Cardiac septum (tissue), 1 donor: ENCODE results near the gene SPNS3. TPM values are rescaled to one million over a fixed set of nuclear protein-coding genes. Genes with fewer than 3 reads are reported as not detected.

Experiments
- DNase-seq: peaks from one replicate; pipeline ENCODE4 v3.0.0-alpha.2; 2020; ENCODE audit warnings: low spot score
- intact Hi-C: fragments of 100-400 bp; cut with DNase I; formaldehyde crosslinking; loops from one replicate; pipeline ENCODE4 v1.14.0; 2022
- long read RNA-seq: library from polyadenylated mRNA; unstranded; transcript quantifications from one replicate; pipeline ENCODE4 v2.0.0, GENCODE V29; 2021
- total RNA-seq: library from RNA; stranded (reverse); fragmentation: NEBNext Ultra II Directional; extraction: Animal tissue kit (Norgen Biotek cat#: 25700); gene quantifications from one replicate; pipeline ENCODE4 v1.2.1, GENCODE V29; 2021
- donor health status: DM: no; HTN: no; CAD: no.

SPNS3 gene
- 0.54 TPM for total RNA-seq
- long read RNA-seq, partial matches to known transcripts = 1 of 1 reads
- long read RNA-seq, other reads (novel, unspliced or antisense) = 0 of 1 reads

- intact Hi-C loops = no loop called here
These were observed at the start of gene SPNS3 for GRCh38 chr17:4433515-4434031. Gene SPNS3, plus strand, starts transcription at chr17:4433940. Its CDS starts 28 bp downstream, at chr17:4433968.

GRCh38 chr17:4386406-4386805 lies 47.3 kb upstream of the SPNS3 start:
- DNase-seq = no peak
- intact Hi-C loops = no loop called here

More at GRCh38 chr17:4433515-4434031, at the start of gene SPNS3:
- DNase-seq = no peak

- DNase-seq = no peak
- intact Hi-C loops = no loop called here
These were observed 46.6 kb upstream of the SPNS3 start for GRCh38 chr17:4387137-4387536.

GRCh38 chr17:4389079-4389478 lies 44.7 kb upstream of the SPNS3 start:
- no peak for DNase-seq
- intact Hi-C loops = no loop called here

- intact Hi-C loops = no loop called here
- DNase-seq = no peak
These were observed 39.9 kb upstream of the SPNS3 start for GRCh38 chr17:4393806-4394205.

GRCh38 chr17:4394208-4395110 lies 39.3 kb upstream of the SPNS3 start:
- no peak for DNase-seq
- intact Hi-C loops = no loop called here

- intact Hi-C loops = no loop called here
These were observed 38.6 kb upstream of the SPNS3 start for GRCh38 chr17:4395111-4395478.

GRCh38 chr17:4397840-4398239 lies 35.9 kb upstream of the SPNS3 start:
- DNase-seq = no peak
- intact Hi-C loops = no loop called here

More at GRCh38 chr17:4395111-4395478, 38.6 kb upstream of the SPNS3 start:
- no peak for DNase-seq

GRCh38 chr17:4405038-4405669 lies 28.6 kb upstream of the SPNS3 start:
- intact Hi-C loops = no loop called here
- DNase-seq = no peak

GRCh38 chr17:4405699-4406098 lies 28.0 kb upstream of the SPNS3 start:
- DNase-seq = no peak
- intact Hi-C loops = no loop called here

- DNase-seq = no peak
- intact Hi-C loops = no loop called here
These were observed 27.4 kb upstream of the SPNS3 start for GRCh38 chr17:4406386-4406785.

GRCh38 chr17:4407216-4407615 lies 26.5 kb upstream of the SPNS3 start:
- intact Hi-C loops = no loop called here
- DNase-seq = no peak

- intact Hi-C loops = no loop called here
- no peak for DNase-seq
These were observed 25.9 kb upstream of the SPNS3 start for GRCh38 chr17:4407851-4408250.

GRCh38 chr17:4409659-4410058 lies 24.1 kb upstream of the SPNS3 start:
- intact Hi-C loops = no loop called here
- DNase-seq = no peak

- no peak for DNase-seq
- intact Hi-C loops = no loop called here
These were observed 22.5 kb upstream of the SPNS3 start for GRCh38 chr17:4411201-4411600.

GRCh38 chr17:4412933-4413831 lies 20.6 kb upstream of the SPNS3 start:
- intact Hi-C loops = loop anchor here (1.0 kb wide), 2 partner anchors 198 to 213 kb away; no protein-coding TSS in a partner anchor
- peak; percentile 95 for DNase-seq

GRCh38 chr17:4417129-4417667 lies 16.5 kb upstream of the SPNS3 start:
- intact Hi-C loops = no loop called here
- DNase-seq = no peak

- intact Hi-C loops = loop anchor here (5.0 kb wide), 3 partner anchors 122 to 207 kb away; partner anchors contain the start of gene MYBBP1A
- DNase-seq = no peak
These were observed 13.0 kb upstream of the SPNS3 start for GRCh38 chr17:4420692-4421131.

- DNase-seq = no peak
- intact Hi-C loops = loop anchor here (5.0 kb wide), 3 partner anchors 119 to 204 kb away; partner anchors contain the start of gene MYBBP1A
These were observed 10.9 kb upstream of the SPNS3 start for GRCh38 chr17:4422864-4423263.
